ENCODE results near the gene ENGASE. TPM values are rescaled to one million over a fixed set of nuclear protein-coding genes. Genes with fewer than 3 reads are reported as not detected.

Gene ENGASE
- total and polyA plus RNA-seq, 9 of the 15 experiments (the other 6 are each of a cell fraction or from before 2014, with no cell fraction given), result 0.06 to 45.5 (median 13.9) TPM

DNA sequence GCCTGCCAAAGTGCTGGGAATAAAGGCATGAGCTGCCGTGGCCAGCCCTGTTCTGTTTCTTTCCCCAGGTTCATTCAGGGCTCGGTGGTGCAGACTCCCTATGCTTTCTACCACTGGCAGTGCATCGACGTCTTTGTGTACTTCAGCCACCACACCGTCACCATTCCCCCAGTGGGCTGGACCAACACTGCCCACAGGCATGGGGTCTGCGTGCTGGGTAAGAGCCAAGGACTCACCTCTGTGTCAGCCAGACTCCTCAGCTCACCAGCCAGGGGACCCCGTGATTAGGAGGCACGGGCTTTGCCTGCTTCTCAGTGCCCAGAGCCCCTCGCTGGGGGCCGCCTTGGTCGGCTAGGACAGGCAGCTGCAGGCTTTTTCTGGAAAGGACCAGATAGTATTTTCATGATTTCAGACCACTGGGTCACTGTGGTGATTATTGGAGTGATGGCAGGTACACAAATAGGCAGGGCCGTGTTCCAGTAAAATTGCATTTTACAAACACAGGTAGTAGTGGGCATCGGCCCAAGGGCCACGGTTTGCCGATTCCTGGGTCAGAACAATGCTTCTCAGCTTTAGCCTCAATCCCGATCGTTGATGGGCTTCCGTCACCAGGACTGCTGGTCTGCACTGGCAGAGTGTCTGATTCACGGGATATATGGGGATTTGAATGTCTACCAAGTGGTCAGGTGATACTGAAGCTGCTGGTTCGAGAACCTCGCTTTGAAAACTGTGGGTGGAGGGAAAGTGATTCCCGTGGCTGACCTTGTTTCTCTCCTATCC, 5.0 kb downstream of the ENGASE start:
- POLR2A ChIA-PET, result no interaction called here
- WGBS (ENCODE audit: insufficient coverage, low coverage, missing lambda C conversion rate), result 92% methylated on average over 21 of the region's 22 CpGs
- intact Hi-C loops (cut with micrococcal nuclease), result loop anchor here (5.0 kb wide), 1 partner anchor 32 kb away; no protein-coding TSS in a partner anchor

DNA sequence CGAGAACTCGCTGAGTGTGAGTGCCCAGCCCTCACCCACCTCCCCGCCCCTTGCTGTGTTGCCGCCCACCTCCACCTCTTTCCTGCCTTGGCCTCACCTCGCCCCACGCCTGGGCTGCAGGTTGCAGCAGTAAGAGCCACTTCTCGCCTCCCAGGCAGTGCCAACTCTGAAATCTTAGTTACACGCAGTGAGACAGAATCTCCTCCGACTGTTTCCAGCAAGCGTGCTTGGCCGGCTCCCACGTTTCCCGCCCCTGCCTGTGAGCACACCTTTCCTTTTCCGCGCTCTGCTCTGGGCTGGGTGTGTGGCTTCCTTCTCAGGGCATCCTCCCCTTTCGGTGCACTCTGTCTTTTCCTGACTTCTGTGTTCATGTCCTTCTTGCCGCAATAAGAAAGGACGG, 5.7 kb downstream of the ENGASE start:
- intact Hi-C loops (cut with micrococcal nuclease) (loop anchor here (5.0 kb wide), 1 partner anchor 33 kb away; no protein-coding TSS in a partner anchor), in situ Hi-C loops (cut with MboI) (no loop called here)
- Histone ChIP-seq H3K4me2 (ENCODE audit: insufficient read depth, low read length) (no peak overlapping the region), H3K27me3 (ENCODE audit: control insufficient read depth in 2 of 2, insufficient read depth in 2 of 2, low read length in 2 of 2) (no peaks in the 10 kb centered on the region), H3K79me2 (ENCODE audit: control insufficient read depth, insufficient read depth, low read length) (peaks cover 8% of the 10 kb centered on the region; the same call in 2 of the 3 replicates), H3K9ac (ENCODE audit: insufficient read depth in 1 of 2, low read depth in 2 of 2, low read length in 2 of 2) (no peak overlapping the region; a peak in 1 of 4 replicates), H3K9me3 (replicated peaks; ENCODE audit: control insufficient read depth, insufficient read depth, low read depth, low read length) (no peaks in the 10 kb centered on the region), H3K4me3 (no peak overlapping the region), H4K20me1 (replicated peaks; ENCODE audit: control insufficient read depth, insufficient read depth, low read length) (peaks cover 10% of the 10 kb centered on the region), H3K9me1 (ENCODE audit: control insufficient read depth, insufficient read depth, low read length) (peaks cover 3% of the 10 kb centered on the region), H3K36me3 (ENCODE audit: control insufficient read depth, insufficient read depth, low read length) (peaks cover 67% of the 10 kb centered on the region; the same call in 1 of the 3 replicates), H3K27ac (ENCODE audit: extremely low read depth, low read depth, low read length) (no peak overlapping the region), H3K4me1 (replicated peaks in 1 of 2; ENCODE audit: control insufficient read depth in 2 of 2, insufficient read depth in 2 of 2, low read length in 2 of 2) (peaks cover 6 to 23% of the 10 kb centered on the region in 2 experiments; a peak in 4 of 5 replicates), H2AFZ (ENCODE audit: low read depth, low read length) (no peak overlapping the region)
- POLR2A ChIA-PET, result no interaction called here
- WGBS (ENCODE audit: insufficient coverage, low coverage, missing lambda C conversion rate), result 96% methylated on average over 9 of the region's 18 CpGs
- no peak for FAIRE-seq
- no peak for DNase-seq (ENCODE audit: extremely low read depth in 1 of 4, low spot score in 3 of 4)
- no TSS peak for BruUV-seq (replicated peaks)
- TF ChIP-seq, protein P1, sequence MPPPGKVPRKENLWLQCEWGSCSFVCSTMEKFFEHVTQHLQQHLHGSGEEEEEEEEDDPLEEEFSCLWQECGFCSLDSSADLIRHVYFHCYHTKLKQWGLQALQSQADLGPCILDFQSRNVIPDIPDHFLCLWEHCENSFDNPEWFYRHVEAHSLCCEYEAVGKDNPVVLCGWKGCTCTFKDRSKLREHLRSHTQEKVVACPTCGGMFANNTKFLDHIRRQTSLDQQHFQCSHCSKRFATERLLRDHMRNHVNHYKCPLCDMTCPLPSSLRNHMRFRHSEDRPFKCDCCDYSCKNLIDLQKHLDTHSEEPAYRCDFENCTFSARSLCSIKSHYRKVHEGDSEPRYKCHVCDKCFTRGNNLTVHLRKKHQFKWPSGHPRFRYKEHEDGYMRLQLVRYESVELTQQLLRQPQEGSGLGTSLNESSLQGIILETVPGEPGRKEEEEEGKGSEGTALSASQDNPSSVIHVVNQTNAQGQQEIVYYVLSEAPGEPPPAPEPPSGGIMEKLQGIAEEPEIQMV (tag; conservative IDR thresholded peaks at IDR 0.05; ENCODE audit: low read depth), result no peak
- TF ChIP-seq, protein P2, sequence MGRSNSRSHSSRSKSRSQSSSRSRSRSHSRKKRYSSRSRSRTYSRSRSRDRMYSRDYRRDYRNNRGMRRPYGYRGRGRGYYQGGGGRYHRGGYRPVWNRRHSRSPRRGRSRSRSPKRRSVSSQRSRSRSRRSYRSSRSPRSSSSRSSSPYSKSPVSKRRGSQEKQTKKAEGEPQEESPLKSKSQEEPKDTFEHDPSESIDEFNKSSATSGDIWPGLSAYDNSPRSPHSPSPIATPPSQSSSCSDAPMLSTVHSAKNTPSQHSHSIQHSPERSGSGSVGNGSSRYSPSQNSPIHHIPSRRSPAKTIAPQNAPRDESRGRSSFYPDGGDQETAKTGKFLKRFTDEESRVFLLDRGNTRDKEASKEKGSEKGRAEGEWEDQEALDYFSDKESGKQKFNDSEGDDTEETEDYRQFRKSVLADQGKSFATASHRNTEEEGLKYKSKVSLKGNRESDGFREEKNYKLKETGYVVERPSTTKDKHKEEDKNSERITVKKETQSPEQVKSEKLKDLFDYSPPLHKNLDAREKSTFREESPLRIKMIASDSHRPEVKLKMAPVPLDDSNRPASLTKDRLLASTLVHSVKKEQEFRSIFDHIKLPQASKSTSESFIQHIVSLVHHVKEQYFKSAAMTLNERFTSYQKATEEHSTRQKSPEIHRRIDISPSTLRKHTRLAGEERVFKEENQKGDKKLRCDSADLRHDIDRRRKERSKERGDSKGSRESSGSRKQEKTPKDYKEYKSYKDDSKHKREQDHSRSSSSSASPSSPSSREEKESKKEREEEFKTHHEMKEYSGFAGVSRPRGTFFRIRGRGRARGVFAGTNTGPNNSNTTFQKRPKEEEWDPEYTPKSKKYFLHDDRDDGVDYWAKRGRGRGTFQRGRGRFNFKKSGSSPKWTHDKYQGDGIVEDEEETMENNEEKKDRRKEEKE (IDR thresholded peaks at IDR 0.05; ENCODE audit: borderline replicate concordance in 1 of 2, control insufficient read depth in 1 of 2, low read depth in 2 of 2, low read length in 1 of 2), result no peak
- no peak for TF ChIP-seq PTBP1 (IDR thresholded peaks at IDR 0.05; ENCODE audit: low read depth, low read length)
- TF ChIP-seq, protein P3, sequence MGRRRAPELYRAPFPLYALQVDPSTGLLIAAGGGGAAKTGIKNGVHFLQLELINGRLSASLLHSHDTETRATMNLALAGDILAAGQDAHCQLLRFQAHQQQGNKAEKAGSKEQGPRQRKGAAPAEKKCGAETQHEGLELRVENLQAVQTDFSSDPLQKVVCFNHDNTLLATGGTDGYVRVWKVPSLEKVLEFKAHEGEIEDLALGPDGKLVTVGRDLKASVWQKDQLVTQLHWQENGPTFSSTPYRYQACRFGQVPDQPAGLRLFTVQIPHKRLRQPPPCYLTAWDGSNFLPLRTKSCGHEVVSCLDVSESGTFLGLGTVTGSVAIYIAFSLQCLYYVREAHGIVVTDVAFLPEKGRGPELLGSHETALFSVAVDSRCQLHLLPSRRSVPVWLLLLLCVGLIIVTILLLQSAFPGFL (CRISPR knock-in tag; IDR thresholded peaks at IDR 0.05), result no peak
- ATAC-seq, result no peak
- CTCF ChIA-PET (ENCODE audit: low intra/inter-chr PET ratio), result no interaction called here

More for the DNA sequence above, 5.0 kb downstream of the ENGASE start:
- Histone ChIP-seq H3K27me3 (ENCODE audit: control insufficient read depth in 2 of 2, insufficient read depth in 2 of 2, low read length in 2 of 2) (no peaks in the 10 kb centered on the region), H3K36me3 (ENCODE audit: control insufficient read depth, insufficient read depth, low read length) (peaks cover 60% of the 10 kb centered on the region; the same call in 1 of the 3 replicates), H3K27ac (ENCODE audit: extremely low read depth, low read depth, low read length) (no peak overlapping the region), H3K4me3 (no peak overlapping the region), H2AFZ (ENCODE audit: low read depth, low read length) (no peak overlapping the region), H3K9me1 (ENCODE audit: control insufficient read depth, insufficient read depth, low read length) (peaks cover 3% of the 10 kb centered on the region), H3K9ac (ENCODE audit: insufficient read depth in 1 of 2, low read depth in 2 of 2, low read length in 2 of 2) (no peak overlapping the region; a peak in 1 of 4 replicates), H3K9me3 (replicated peaks; ENCODE audit: control insufficient read depth, insufficient read depth, low read depth, low read length) (no peaks in the 10 kb centered on the region), H3K79me2 (ENCODE audit: control insufficient read depth, insufficient read depth, low read length) (peaks cover 11% of the 10 kb centered on the region; the same call in 2 of the 3 replicates), H3K4me2 (ENCODE audit: insufficient read depth, low read length) (no peak overlapping the region), H3K4me1 (replicated peaks in 1 of 2; ENCODE audit: control insufficient read depth in 2 of 2, insufficient read depth in 2 of 2, low read length in 2 of 2) (peaks cover 8 to 26% of the 10 kb centered on the region in 2 experiments; a peak in 4 of 5 replicates), H4K20me1 (replicated peaks; ENCODE audit: control insufficient read depth, insufficient read depth, low read length) (peaks cover 10% of the 10 kb centered on the region)
- CTCF ChIA-PET (ENCODE audit: low intra/inter-chr PET ratio), result no interaction called here
- FAIRE-seq (no peak), DNase-seq (ENCODE audit: extremely low read depth in 1 of 4, low spot score in 3 of 4) (no peak), ATAC-seq (no peak)
- in situ Hi-C loops (cut with MboI), result no loop called here
- BruUV-seq (replicated peaks), result no TSS peak
- TF ChIP-seq ZNF586 (CRISPR knock-in tag; conservative IDR thresholded peaks at IDR 0.05), result no peak
- TF ChIP-seq RB1 (IDR thresholded peaks at IDR 0.05; ENCODE audit: low read depth), result no peak
- no peak for TF ChIP-seq HCFC1 (IDR thresholded peaks at IDR 0.05; ENCODE audit: low read depth, low read length)
- no peak for TF ChIP-seq ZFP30 (CRISPR knock-in tag; IDR thresholded peaks at IDR 0.05; ENCODE audit: borderline replicate concordance)
